Fibroblast of villous mesenchyme (primary cell): ENCODE results near the gene OAS3. TPM values are rescaled to one million over a fixed set of nuclear protein-coding genes. Genes with fewer than 3 reads are reported as not detected.

Experiments
- DNase-seq: peaks from one replicate; pipeline ENCODE4 v3.0.0-alpha.2; 2010; ENCODE audit warnings: low read depth
- H3K4me3 ChIP-seq: 2 replicates; pipeline ENCODE4 v1.5.1; 2011; ENCODE audit warnings: low read depth, mild to moderate bottlenecking, low read length
- total RNA-seq: library from RNA; depleted of rRNA; stranded (reverse); fragments of >200 nt; gene quantifications from 2 replicates; pipeline ENCODE4 v1.2.3, GENCODE V29; 2012
- TF ChIP-seq, protein P1 (sequence below): IDR thresholded peaks from 2 replicates; pipeline ENCODE4 v1.5.1; 2012; ENCODE audit warnings: low read depth, mild to moderate bottlenecking, low read length; ENCODE audit not compliant: insufficient read depth

The OAS3 gene
- total RNA-seq, 1 donor: 12.5 TPM

DNA sequence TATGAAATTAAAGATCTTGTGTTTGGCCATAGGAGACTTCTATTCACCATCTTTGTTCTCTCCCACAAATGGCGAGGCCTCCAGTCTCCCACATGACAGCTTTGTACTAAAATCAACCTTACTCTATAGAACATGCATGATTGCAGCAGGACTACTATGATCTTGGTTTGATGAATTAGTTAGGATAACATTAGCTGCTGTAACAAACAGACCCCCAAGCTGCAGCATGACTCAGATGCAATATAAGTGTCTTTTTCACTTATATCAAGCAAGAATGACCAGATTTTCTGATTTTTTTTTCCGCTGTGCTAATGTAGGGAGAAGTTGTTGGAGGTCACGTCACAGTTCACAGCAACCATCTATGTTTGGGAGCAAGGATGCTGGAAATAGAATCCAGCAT lies 10.8 kb upstream of the OAS3 start:
- no peak overlapping the region for H3K4me3 ChIP-seq
- no peak for DNase-seq
- TF ChIP-seq, protein P1, sequence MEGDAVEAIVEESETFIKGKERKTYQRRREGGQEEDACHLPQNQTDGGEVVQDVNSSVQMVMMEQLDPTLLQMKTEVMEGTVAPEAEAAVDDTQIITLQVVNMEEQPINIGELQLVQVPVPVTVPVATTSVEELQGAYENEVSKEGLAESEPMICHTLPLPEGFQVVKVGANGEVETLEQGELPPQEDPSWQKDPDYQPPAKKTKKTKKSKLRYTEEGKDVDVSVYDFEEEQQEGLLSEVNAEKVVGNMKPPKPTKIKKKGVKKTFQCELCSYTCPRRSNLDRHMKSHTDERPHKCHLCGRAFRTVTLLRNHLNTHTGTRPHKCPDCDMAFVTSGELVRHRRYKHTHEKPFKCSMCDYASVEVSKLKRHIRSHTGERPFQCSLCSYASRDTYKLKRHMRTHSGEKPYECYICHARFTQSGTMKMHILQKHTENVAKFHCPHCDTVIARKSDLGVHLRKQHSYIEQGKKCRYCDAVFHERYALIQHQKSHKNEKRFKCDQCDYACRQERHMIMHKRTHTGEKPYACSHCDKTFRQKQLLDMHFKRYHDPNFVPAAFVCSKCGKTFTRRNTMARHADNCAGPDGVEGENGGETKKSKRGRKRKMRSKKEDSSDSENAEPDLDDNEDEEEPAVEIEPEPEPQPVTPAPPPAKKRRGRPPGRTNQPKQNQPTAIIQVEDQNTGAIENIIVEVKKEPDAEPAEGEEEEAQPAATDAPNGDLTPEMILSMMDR: no peak

DNA sequence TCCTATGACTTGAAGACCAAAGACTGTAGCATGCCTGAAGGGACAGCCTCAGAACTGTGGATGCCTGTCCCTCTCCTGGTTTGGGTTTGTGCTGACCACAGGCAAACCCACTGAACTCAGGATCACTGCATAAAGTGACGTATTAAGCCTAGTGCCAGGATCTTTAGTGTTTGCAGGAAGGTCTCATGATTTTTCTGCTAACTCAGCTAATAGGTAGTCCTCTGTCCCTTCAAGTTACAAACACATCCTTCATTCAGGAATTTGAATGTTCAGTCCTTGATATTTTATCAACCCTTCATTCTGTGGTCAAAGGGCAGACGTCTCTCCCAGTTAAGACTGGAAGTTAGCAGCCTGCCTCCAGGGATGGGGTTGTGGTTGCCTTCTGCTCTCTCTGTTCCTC lies 10.3 kb upstream of the OAS3 start:
- no peak overlapping the region for H3K4me3 ChIP-seq
- DNase-seq: no peak
- TF ChIP-seq, protein P1: no peak

GRCh38 chr12:112928978-112929377 lies 9.3 kb upstream of the OAS3 start:
- H3K4me3 ChIP-seq: no peak overlapping the region
- DNase-seq: no peak
- TF ChIP-seq, protein P1: no peak

GRCh38 chr12:112929715-112930114 lies 8.6 kb upstream of the OAS3 start:
- no peak for DNase-seq
- TF ChIP-seq, protein P1: no peak
- H3K4me3 ChIP-seq: no peak overlapping the region

- no peak overlapping the region for H3K4me3 ChIP-seq
- no peak for DNase-seq
- TF ChIP-seq, protein P1: no peak
Observed at GRCh38 chr12:112930350-112930749, 7.9 kb upstream of the OAS3 start.

DNA sequence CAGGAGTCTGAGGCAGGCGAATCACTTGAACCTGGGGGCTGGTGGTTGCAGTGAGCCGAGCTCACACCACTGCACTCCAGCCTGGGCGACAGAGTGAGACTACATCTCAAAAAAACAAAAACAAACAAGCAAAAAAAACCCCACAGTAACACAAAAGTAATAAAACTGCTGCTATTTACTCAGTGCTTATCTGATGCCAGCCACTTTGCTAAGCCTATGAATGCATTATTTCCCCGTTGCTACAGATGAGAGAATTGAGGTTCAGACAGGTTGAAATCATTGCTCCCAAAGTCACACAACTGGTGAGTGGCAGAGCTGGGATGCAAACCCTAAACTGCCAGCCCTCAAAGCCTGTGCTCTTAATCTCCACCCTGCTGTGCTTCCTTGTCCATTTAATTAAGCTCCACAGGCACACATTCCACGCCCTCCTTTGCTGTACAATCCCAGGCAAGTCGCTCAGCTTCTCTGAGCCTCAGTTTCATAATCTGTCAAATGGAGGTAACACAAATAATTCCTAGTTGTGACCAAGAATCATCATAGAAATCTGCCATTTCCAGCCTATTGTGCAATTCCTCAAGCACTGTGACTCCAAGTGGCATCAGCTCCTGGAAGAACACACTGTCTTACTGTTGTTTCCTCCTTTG lies 5.7 kb upstream of the OAS3 start:
- no peak overlapping the region for H3K4me3 ChIP-seq
- no peak for DNase-seq
- TF ChIP-seq, protein P1: no peak

DNA sequence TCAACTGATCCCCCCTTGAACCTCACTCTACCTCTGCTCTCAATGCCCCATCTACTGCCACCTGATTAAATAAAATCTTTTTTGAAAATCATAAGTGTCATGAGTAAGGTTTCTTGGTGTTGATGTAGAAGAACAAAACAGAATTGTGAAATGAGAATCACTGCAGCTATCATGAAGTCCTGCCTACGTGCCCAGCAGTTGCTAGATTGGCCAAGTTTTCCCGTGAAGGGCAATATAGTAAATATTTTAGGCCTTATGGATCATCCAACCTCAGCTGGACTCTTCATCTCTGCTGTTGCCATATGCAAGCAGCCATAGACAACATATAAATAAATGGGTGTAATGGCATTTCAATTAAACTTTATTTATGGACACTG lies 5.2 kb upstream of the OAS3 start:
- DNase-seq: no peak
- H3K4me3 ChIP-seq: no peak overlapping the region
- TF ChIP-seq, protein P1: no peak
